ENCODE measurements around the gene KIAA0408. TPM values are rescaled to one million over a fixed set of nuclear protein-coding genes. Genes with fewer than 3 reads are reported as not detected.

The KIAA0408 gene
- total RNA-seq: 10 to 100 TPM in 3 of 4 donors, 1 to 10 TPM in 1; 8.4 to 16.5 (median 11.8) TPM

DNA sequence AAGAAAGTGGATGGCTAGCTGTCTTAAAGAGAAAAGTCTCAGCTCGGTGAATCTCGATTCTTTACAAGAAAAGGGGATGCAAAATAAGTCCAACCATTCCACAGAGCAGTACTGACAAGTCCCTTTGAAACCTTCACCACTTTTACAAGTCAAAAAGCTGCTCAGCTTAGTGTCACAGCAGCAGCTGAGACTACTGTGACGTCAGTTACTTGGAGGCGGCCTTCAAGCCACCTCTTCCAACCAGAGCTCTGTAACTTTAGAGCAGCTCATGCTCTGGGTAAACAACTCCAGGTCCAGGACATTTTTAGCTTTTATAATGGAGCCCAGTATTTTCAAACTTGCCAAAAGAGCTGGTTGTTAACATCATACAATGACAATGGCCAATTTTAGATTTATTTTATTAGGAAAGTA is at the start of gene KIAA0408:
KIAA0408 (minus strand) TSS at position 159 of the 411 bp plus-strand sequence. CDS start 5,408 bp downstream, outside the sequence.
- TF ChIP-seq EP300 (IDR thresholded peaks at IDR 0.05) (peak in 1 of 2 donors; percentile 70), CTCF (IDR thresholded peaks at IDR 0.05) (no peak), POLR2A (IDR thresholded peaks at IDR 0.05) (peak in 1 of 2 donors; percentile 32)
- peak; percentile 43 to 64 for DNase-seq (ENCODE audit: low spot score in 2 of 2)
- no peaks in the 10 kb centered on the region for H3K27me3 ChIP-seq
- peak within 1 kb of the TSS; percentile 27 to 85 (median 81) for H3K27ac ChIP-seq
- WGBS, 2 donors: 13 to 16% methylated on average over 4 of the region's 4 CpGs
- peak within 1 kb of the TSS; percentile 8 to 41 (median 14) for H3K4me3 ChIP-seq
- H3K36me3 ChIP-seq: no peaks in the 10 kb centered on the region
- peaks cover 0 to 52% (median 14%) of the 10 kb centered on the region in 4 donors for H3K4me1 ChIP-seq
- H3K9me3 ChIP-seq: no peaks in the 10 kb centered on the region

- H3K9me3 ChIP-seq: peaks cover 0 to 8% (median 0%) of the 10 kb centered on the region in 4 donors
- H3K36me3 ChIP-seq: peaks cover 0 to 30% (median 0%) of the 10 kb centered on the region in 3 donors
- H3K27ac ChIP-seq: no peak overlapping the region
- H3K4me3 ChIP-seq: no peak overlapping the region
- no peak for DNase-seq (ENCODE audit: low spot score in 2 of 2)
- 80 to 92% methylated on average over 1 of the region's 1 CpG for WGBS, 2 donors
- no peak for TF ChIP-seq CTCF (IDR thresholded peaks at IDR 0.05)
- no peak for TF ChIP-seq EP300 (IDR thresholded peaks at IDR 0.05)
- TF ChIP-seq POLR2A (IDR thresholded peaks at IDR 0.05): no peak
- H3K4me1 ChIP-seq: no peaks in the 10 kb centered on the region
- no peaks in the 10 kb centered on the region for H3K27me3 ChIP-seq
Measured at GRCh38 chr6:127506894-127507293, 47.7 kb upstream of the KIAA0408 start.

GRCh38 chr6:127503022-127503421 is 43.8 kb upstream of the KIAA0408 start:
- TF ChIP-seq POLR2A (IDR thresholded peaks at IDR 0.05): no peak
- TF ChIP-seq EP300 (IDR thresholded peaks at IDR 0.05): no peak
- no peak for TF ChIP-seq CTCF (IDR thresholded peaks at IDR 0.05)
- 86 to 97% methylated on average over 3 of the region's 3 CpGs for WGBS, 2 donors
- H3K9me3 ChIP-seq: no peaks in the 10 kb centered on the region
- H3K27me3 ChIP-seq: no peaks in the 10 kb centered on the region
- H3K27ac ChIP-seq: no peak overlapping the region
- H3K4me1 ChIP-seq: no peaks in the 10 kb centered on the region
- no peaks in the 10 kb centered on the region for H3K36me3 ChIP-seq
- H3K4me3 ChIP-seq: no peak overlapping the region
- no peak for DNase-seq (ENCODE audit: low spot score in 2 of 2)

GRCh38 chr6:127497410-127497809 is 38.2 kb upstream of the KIAA0408 start:
- no peaks in the 10 kb centered on the region for H3K36me3 ChIP-seq
- no peaks in the 10 kb centered on the region for H3K27me3 ChIP-seq
- no peak overlapping the region for H3K4me3 ChIP-seq
- no peaks in the 10 kb centered on the region for H3K9me3 ChIP-seq
- no peaks in the 10 kb centered on the region for H3K4me1 ChIP-seq
- no peak overlapping the region for H3K27ac ChIP-seq
- 65 to 72% methylated on average over 1 of the region's 1 CpG for WGBS, 2 donors
- no peak for DNase-seq (ENCODE audit: low spot score in 2 of 2)
- TF ChIP-seq EP300 (IDR thresholded peaks at IDR 0.05) (no peak), POLR2A (IDR thresholded peaks at IDR 0.05) (no peak), CTCF (IDR thresholded peaks at IDR 0.05) (no peak)

DNA sequence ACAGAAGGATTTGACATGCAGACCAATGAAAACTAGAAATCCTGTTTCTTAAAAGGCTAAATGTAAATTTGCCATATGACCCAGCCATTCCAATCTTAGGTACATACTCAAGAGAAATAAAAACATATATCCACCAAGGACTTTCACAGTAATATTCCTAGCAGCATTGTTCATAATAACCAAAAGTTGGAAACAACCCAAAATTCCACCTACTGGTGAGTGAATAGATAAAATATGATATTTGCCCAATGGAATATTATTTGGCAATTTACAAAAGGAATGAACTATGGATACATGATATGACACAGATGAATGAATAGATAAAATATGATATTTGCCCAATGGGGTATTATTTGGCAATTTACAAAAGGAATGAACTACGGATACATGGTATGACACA is 37.3 kb upstream of the KIAA0408 start:
- TF ChIP-seq POLR2A (IDR thresholded peaks at IDR 0.05): no peak
- TF ChIP-seq EP300 (IDR thresholded peaks at IDR 0.05): no peak
- no peak for TF ChIP-seq CTCF (IDR thresholded peaks at IDR 0.05)
- H3K27ac ChIP-seq: no peak overlapping the region
- H3K4me3 ChIP-seq: no peak overlapping the region
- H3K36me3 ChIP-seq: no peaks in the 10 kb centered on the region
- H3K27me3 ChIP-seq: no peaks in the 10 kb centered on the region
- no peaks in the 10 kb centered on the region for H3K9me3 ChIP-seq
- 81 to 84% methylated on average over 1 of the region's 1 CpG for WGBS, 2 donors
- H3K4me1 ChIP-seq: no peaks in the 10 kb centered on the region
- DNase-seq (ENCODE audit: low spot score in 2 of 2): no peak
